SJSA1 (cell line): ENCODE data around the gene GMPR2. TPM values are rescaled to one million over a fixed set of nuclear protein-coding genes. Genes with fewer than 3 reads are reported as not detected.

ENCODE experiments used
- DNase-seq, 2 experiments: peaks; one replicate each; pipeline ENCODE4 v3.0.0-alpha.2; 2015 to 2020; ENCODE audit warnings: low spot score in 2 of 2, low read depth in 1 of 2
- H3K27ac ChIP-seq: fragments of 250-450 bp; sonication (Bioruptor Pico); 2 replicates; pipeline ENCODE4 v1.5.1; 2020; ENCODE audit warnings: mild to moderate bottlenecking, moderate library complexity
- H3K27me3 ChIP-seq: fragments of 250-450 bp; sonication (Bioruptor Pico); replicated peaks from 2 replicates; pipeline ENCODE4 v1.5.1; 2020; ENCODE audit warnings: mild to moderate bottlenecking, moderate library complexity
- H3K36me3 ChIP-seq: fragments of 250-450 bp; sonication (Bioruptor Pico); 2 replicates; pipeline ENCODE4 v1.5.1; 2020; ENCODE audit warnings: mild to moderate bottlenecking
- H3K4me1 ChIP-seq: fragments of 250-450 bp; sonication (Bioruptor Pico); replicated peaks from 2 replicates; pipeline ENCODE4 v1.6.1; 2021; ENCODE audit warnings: mild to moderate bottlenecking
- H3K4me3 ChIP-seq: fragments of 250-450 bp; sonication (Bioruptor Pico); 2 replicates; pipeline ENCODE4 v1.5.1; 2020; ENCODE audit warnings: mild to moderate bottlenecking
- H3K9me3 ChIP-seq: fragments of 250-450 bp; sonication (Bioruptor Pico); replicated peaks from 2 replicates; pipeline ENCODE4 v1.5.1; 2020; ENCODE audit warnings: mild to moderate bottlenecking
- total RNA-seq: library from RNA; depleted of rRNA; stranded (reverse); fragments of >200 nt; shearing (Covaris generic); gene quantifications from 2 replicates; pipeline ENCODE4 v1.2.3, GENCODE V29; 2014; rRNA removed

Gene GMPR2
- total RNA-seq, 1 experiment from 2014 or later: 64.8 TPM

- no peak for DNase-seq
- Histone ChIP-seq H3K4me1 (no peaks in the 10 kb centered on the region), H3K27ac (no peak overlapping the region), H3K9me3 (no peaks in the 10 kb centered on the region), H3K4me3 (no peak overlapping the region), H3K27me3 (no peaks in the 10 kb centered on the region), H3K36me3 (no peaks in the 10 kb centered on the region)
Measured at GRCh38 chr14:24279301-24280186, 46.8 kb downstream of the GMPR2 start.

GRCh38 chr14:24280797-24281460 is 48.2 kb downstream of the GMPR2 start:
- Histone ChIP-seq H3K27ac (no peak overlapping the region), H3K9me3 (no peaks in the 10 kb centered on the region), H3K4me3 (no peak overlapping the region), H3K36me3 (no peaks in the 10 kb centered on the region), H3K27me3 (no peaks in the 10 kb centered on the region), H3K4me1 (no peaks in the 10 kb centered on the region)
- no peak for DNase-seq

- no peaks in the 10 kb centered on the region for H3K4me1 ChIP-seq
- H3K27ac ChIP-seq: no peak overlapping the region
- no peaks in the 10 kb centered on the region for H3K27me3 ChIP-seq
- H3K9me3 ChIP-seq: no peaks in the 10 kb centered on the region
- no peak for DNase-seq
- H3K4me3 ChIP-seq: no peak overlapping the region
- no peaks in the 10 kb centered on the region for H3K36me3 ChIP-seq
Measured at GRCh38 chr14:24281636-24282035, 48.9 kb downstream of the GMPR2 start.

GRCh38 chr14:24282736-24283135 is 50.0 kb downstream of the GMPR2 start:
- no peak overlapping the region for H3K4me3 ChIP-seq
- H3K27me3 ChIP-seq: no peaks in the 10 kb centered on the region
- no peaks in the 10 kb centered on the region for H3K4me1 ChIP-seq
- DNase-seq: no peak
- no peaks in the 10 kb centered on the region for H3K36me3 ChIP-seq
- no peaks in the 10 kb centered on the region for H3K9me3 ChIP-seq
- no peak overlapping the region for H3K27ac ChIP-seq

GRCh38 chr14:24283796-24284460 is 51.2 kb downstream of the GMPR2 start:
- no peak for DNase-seq

GRCh38 chr14:24284501-24285035 is 51.8 kb downstream of the GMPR2 start:
- Histone ChIP-seq H3K4me3 (no peak overlapping the region), H3K9me3 (no peaks in the 10 kb centered on the region), H3K27ac (no peak overlapping the region), H3K36me3 (no peaks in the 10 kb centered on the region), H3K27me3 (no peaks in the 10 kb centered on the region), H3K4me1 (no peaks in the 10 kb centered on the region)
- no peak for DNase-seq

More at GRCh38 chr14:24283796-24284460, 51.2 kb downstream of the GMPR2 start:
- H3K27me3 ChIP-seq: no peaks in the 10 kb centered on the region
- H3K27ac ChIP-seq: no peak overlapping the region
- no peaks in the 10 kb centered on the region for H3K4me1 ChIP-seq
- H3K36me3 ChIP-seq: no peaks in the 10 kb centered on the region
- H3K9me3 ChIP-seq: no peaks in the 10 kb centered on the region
- no peak overlapping the region for H3K4me3 ChIP-seq

- Histone ChIP-seq H3K27ac (no peak overlapping the region), H3K27me3 (no peaks in the 10 kb centered on the region), H3K36me3 (no peaks in the 10 kb centered on the region), H3K9me3 (no peaks in the 10 kb centered on the region), H3K4me3 (no peak overlapping the region), H3K4me1 (no peaks in the 10 kb centered on the region)
- no peak for DNase-seq
Measured at GRCh38 chr14:24285351-24285750, 52.6 kb downstream of the GMPR2 start.

GRCh38 chr14:24286996-24287395 is 54.3 kb downstream of the GMPR2 start:
- Histone ChIP-seq H3K4me3 (no peak overlapping the region), H3K4me1 (no peaks in the 10 kb centered on the region), H3K36me3 (peaks cover 5% of the 10 kb centered on the region), H3K27me3 (no peaks in the 10 kb centered on the region), H3K9me3 (no peaks in the 10 kb centered on the region), H3K27ac (no peak overlapping the region)
- DNase-seq: no peak

Other genes with a start within 250 kb of the GMPR2 start
- gene DHRS4L2, start 244.0 kb upstream of the GMPR2 start, total RNA-seq: 4.9 and 15.1 TPM in 2 replicates
- gene CARMIL3, start 180.9 kb upstream of the GMPR2 start, total RNA-seq: not detected in 2 replicates
- gene CPNE6, start 161.4 kb upstream of the GMPR2 start, total RNA-seq: not detected in 2 replicates
- gene PCK2, start 138.6 kb upstream of the GMPR2 start, total RNA-seq: 4.8 and 5.3 TPM in 2 replicates
- 43.1 and 44.0 TPM in 2 replicates for gene DCAF11, start 118.2 kb upstream of the GMPR2 start, total RNA-seq
- 1.4 TPM in 1 of 2 replicates, not detected in the other for gene NRL, start 118.0 kb upstream of the GMPR2 start, total RNA-seq
- 1.8 TPM in 1 of 2 replicates, not detected in the other for gene FITM1, start 102.3 kb upstream of the GMPR2 start, total RNA-seq
- 168 and 199 TPM in 2 replicates for gene PSME1, start 96.7 kb upstream of the GMPR2 start, total RNA-seq
- gene EMC9, start 91.3 kb upstream of the GMPR2 start, total RNA-seq: 11.1 and 24.5 TPM in 2 replicates
- 161 and 167 TPM in 2 replicates for gene PSME2, start 86.3 kb upstream of the GMPR2 start, total RNA-seq
- 40.3 and 135 TPM in 2 replicates for gene RNF31, start 85.4 kb upstream of the GMPR2 start, total RNA-seq
- 21.8 and 24.3 TPM in 2 replicates for gene IRF9, start 71.7 kb upstream of the GMPR2 start, total RNA-seq
- gene REC8, start 60.8 kb upstream of the GMPR2 start, total RNA-seq: 0.47 and 6.8 TPM in 2 replicates
- 25.1 and 27.6 TPM in 2 replicates for gene IPO4, start 44.1 kb upstream of the GMPR2 start, total RNA-seq
- gene TM9SF1, start 37.5 kb upstream of the GMPR2 start, total RNA-seq: 60.3 and 60.5 TPM in 2 replicates
- gene TSSK4, start 27.2 kb upstream of the GMPR2 start, total RNA-seq: not detected in 2 replicates
- gene CHMP4A, start 19.4 kb upstream of the GMPR2 start, total RNA-seq: 23.0 and 29.9 TPM in 2 replicates
- 13.6 and 30.8 TPM in 2 replicates for gene MDP1, start 16.9 kb upstream of the GMPR2 start, total RNA-seq
- 234 and 316 TPM in 2 replicates for gene NEDD8, start 562 bp upstream of the GMPR2 start, total RNA-seq
- gene TINF2, start 9.7 kb downstream of the GMPR2 start, total RNA-seq: 31.1 and 53.0 TPM in 2 replicates
- gene TGM1, start 30.2 kb downstream of the GMPR2 start, total RNA-seq: 0.76 TPM in 1 of 2 replicates, not detected in the other
- 18.0 and 30.4 TPM in 2 replicates for gene RABGGTA, start 38.7 kb downstream of the GMPR2 start, total RNA-seq
- gene DHRS1, start 66.9 kb downstream of the GMPR2 start, total RNA-seq: 5.4 and 20.5 TPM in 2 replicates
- 15.3 and 16.2 TPM in 2 replicates for gene NOP9, start 66.9 kb downstream of the GMPR2 start, total RNA-seq
- not detected in 2 replicates for gene CIDEB, start 75.0 kb downstream of the GMPR2 start, total RNA-seq
- gene LTB4R2, start 77.2 kb downstream of the GMPR2 start, total RNA-seq: 3.1 and 10.1 TPM in 2 replicates
- gene LTB4R, start 78.6 kb downstream of the GMPR2 start, total RNA-seq: 0.81 and 2.1 TPM in 2 replicates
- not detected in 2 replicates for gene ADCY4, start 102.1 kb downstream of the GMPR2 start, total RNA-seq
- gene RIPK3, start 107.1 kb downstream of the GMPR2 start, total RNA-seq: not detected in 2 replicates
- gene NFATC4, start 135.3 kb downstream of the GMPR2 start, total RNA-seq: 14.6 and 23.6 TPM in 2 replicates
- gene NYNRIN, start 166.1 kb downstream of the GMPR2 start, total RNA-seq: 0.87 and 1.2 TPM in 2 replicates
- 0.84 and 3.1 TPM in 2 replicates for gene CBLN3, start 196.7 kb downstream of the GMPR2 start, total RNA-seq
- gene KHNYN, start 197.0 kb downstream of the GMPR2 start, total RNA-seq: 12.5 and 25.1 TPM in 2 replicates
- 7.9 and 8.2 TPM in 2 replicates for gene SDR39U1, start 209.8 kb downstream of the GMPR2 start, total RNA-seq